Left lung (tissue), 10 donors: ENCODE measurements around the gene GDNF. TPM values are rescaled to one million over a fixed set of nuclear protein-coding genes. Genes with fewer than 3 reads are reported as not detected.
A peak's percentile ranks its signal among the peaks of the same experiment; 100 is the strongest.

Experiments
- ATAC-seq: fragments of 200-7000 bp; cut with Tn5 transposase; one replicate; pipeline ENCODE4 v1.9.1; 2020; ENCODE audit warnings: moderate library complexity
- DNase-seq, 4 donors: peaks; one replicate each; pipeline ENCODE4 v3.0.0-alpha.2; 2013 to 2020
- H3K27ac ChIP-seq, 2 donors: fragments of 200-600 bp; sonication (generic) in 1 of 2; one replicate each; pipeline versions ENCODE4 v1.5.0 to v1.8.0; 2020 to 2021
- H3K27me3 ChIP-seq, 2 donors: fragments of 200-600 bp; sonication (generic) in 1 of 2; one replicate each; pipeline versions ENCODE4 v1.5.0 to v1.8.0; 2020 to 2021
- H3K36me3 ChIP-seq, 2 donors: fragments of 200-600 bp; sonication (generic) in 1 of 2; one replicate each; pipeline versions ENCODE4 v1.5.0 to v1.8.0; 2020 to 2021
- H3K4me1 ChIP-seq, 2 donors: fragments of 200-600 bp; one replicate each; pipeline ENCODE4 v1.8.0; 2021
- H3K4me3 ChIP-seq, 2 donors: fragments of 200-600 bp; sonication (generic) in 1 of 2; one replicate each; pipeline versions ENCODE4 v1.5.0 to v1.8.0; 2020 to 2021; ENCODE audit warnings: mild to moderate bottlenecking in 1 of 2
- H3K9me3 ChIP-seq, 2 donors: fragments of 200-600 bp; sonication (generic) in 1 of 2; one replicate each; pipeline versions ENCODE4 v1.5.0 to v1.8.0; 2020 to 2021
- CTCF ChIP-seq, 2 donors: fragments of 200-600 bp; sonication (generic) in 1 of 2; IDR thresholded peaks; one replicate each; pipeline versions ENCODE4 v1.5.0 to v1.8.0; 2021; ENCODE audit warnings: antibody characterized with exemption in 2 of 2
- intact Hi-C, 2 donors: fragments of 100-400 bp; cut with DNase I; formaldehyde crosslinking; loops; one replicate each; pipeline versions ENCODE4 v1.11.2 to v1.14.2; 2022
- polyA plus RNA-seq, 6 donors: library from polyadenylated mRNA; unstranded; fragments of 120-200 nt; gene quantifications; one replicate each; pipeline ENCODE4 v1.2.1, GENCODE V29; 2013; ENCODE audit not compliant: insufficient read length in 6 of 6
- total RNA-seq, 2 donors: library from RNA; stranded (reverse); fragmentation: NEBNext Ultra II Directional; extraction: Animal tissue kit (Norgen Biotek cat#: 25700); gene quantifications; one replicate each; pipeline ENCODE4 v1.2.1, GENCODE V29; 2021
- donor health status: DM: no; HTN: yes; CAD: no.
- donor health status: DM: no; HTN: no; CAD: no.

Gene GDNF
- total and polyA plus RNA-seq, 8 donors: 0.06 to 0.17 (median 0.07) TPM; not detected in 4

- ATAC-seq: no peak
- H3K27ac ChIP-seq: no peak overlapping the region
- intact Hi-C loops: no loop called here
- H3K4me1 ChIP-seq: no peaks in the 10 kb centered on the region
- no peak for DNase-seq
- H3K4me3 ChIP-seq: no peak overlapping the region
- peaks cover 0 to 17% of the 10 kb centered on the region in 2 donors for H3K9me3 ChIP-seq
- H3K27me3 ChIP-seq: no peaks in the 10 kb centered on the region
- TF ChIP-seq CTCF (IDR thresholded peaks at IDR 0.05): no peak
- no peaks in the 10 kb centered on the region for H3K36me3 ChIP-seq
These were observed 66.0 kb downstream of the GDNF start for GRCh38 chr5:37773809-37774208.

- TF ChIP-seq CTCF (IDR thresholded peaks at IDR 0.05): no peak
- intact Hi-C loops: no loop called here
- no peaks in the 10 kb centered on the region for H3K27me3 ChIP-seq
- H3K27ac ChIP-seq: no peak overlapping the region
- H3K4me3 ChIP-seq: no peak overlapping the region
- ATAC-seq (no peak), DNase-seq (no peak)
- no peaks in the 10 kb centered on the region for H3K4me1 ChIP-seq
- no peaks in the 10 kb centered on the region for H3K36me3 ChIP-seq
- peaks cover 0 to 17% of the 10 kb centered on the region in 2 donors for H3K9me3 ChIP-seq
These were observed 67.6 kb downstream of the GDNF start for GRCh38 chr5:37772255-37772654.

DNA sequence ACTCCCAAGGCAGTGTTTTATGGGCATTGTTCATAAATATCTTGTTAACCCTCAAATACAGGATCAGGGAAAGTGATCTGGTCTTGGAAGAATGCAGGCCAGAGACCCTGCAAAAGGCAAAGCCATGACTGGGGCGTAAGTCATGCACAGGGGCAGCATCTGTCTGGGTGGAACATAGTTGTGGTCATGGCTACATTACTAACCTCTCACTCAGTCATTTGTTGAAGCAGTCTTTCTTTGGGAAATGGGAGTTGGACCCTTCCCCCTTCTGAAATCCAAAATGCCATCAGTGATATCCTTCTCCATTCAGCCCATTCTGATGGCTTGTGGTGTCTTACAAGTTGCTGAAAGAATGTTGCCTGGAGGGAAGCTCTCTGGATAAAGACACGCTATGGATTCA is 68.1 kb downstream of the GDNF start:
- H3K36me3 ChIP-seq: no peaks in the 10 kb centered on the region
- H3K4me3 ChIP-seq: no peak overlapping the region
- no peak for DNase-seq
- ATAC-seq: peak; percentile 35
- H3K9me3 ChIP-seq: peaks cover 0 to 17% of the 10 kb centered on the region in 2 donors
- no peaks in the 10 kb centered on the region for H3K27me3 ChIP-seq
- intact Hi-C loops: no loop called here
- no peak overlapping the region for H3K27ac ChIP-seq
- H3K4me1 ChIP-seq: no peaks in the 10 kb centered on the region
- no peak for TF ChIP-seq CTCF (IDR thresholded peaks at IDR 0.05)

DNA sequence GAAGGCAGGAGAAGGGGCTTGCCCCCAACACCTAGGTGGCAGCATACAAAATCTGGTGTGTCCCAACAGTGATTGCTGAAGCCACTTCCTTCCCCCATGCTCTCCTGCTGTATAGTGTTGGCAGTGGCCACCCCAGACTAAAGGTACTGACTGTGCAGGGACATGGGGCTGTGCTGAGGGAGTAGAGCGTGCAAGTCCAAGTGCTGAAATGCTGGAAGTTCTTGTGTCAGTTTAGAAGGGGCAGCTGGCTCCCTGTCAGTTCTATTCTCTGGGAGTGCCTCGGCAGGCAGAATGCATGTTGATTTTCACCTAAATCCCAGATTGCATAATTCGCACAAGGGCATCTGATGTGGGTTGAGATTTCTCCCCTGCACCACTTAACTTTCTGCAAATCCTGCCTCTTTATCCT is 68.6 kb downstream of the GDNF start:
- DNase-seq (no peak), ATAC-seq (peak; percentile 40)
- Histone ChIP-seq H3K9me3 (peaks cover 0 to 17% of the 10 kb centered on the region in 2 donors), H3K27me3 (no peaks in the 10 kb centered on the region), H3K4me3 (no peak overlapping the region), H3K4me1 (no peaks in the 10 kb centered on the region), H3K36me3 (no peaks in the 10 kb centered on the region), H3K27ac (no peak overlapping the region)
- no peak for TF ChIP-seq CTCF (IDR thresholded peaks at IDR 0.05)
- intact Hi-C loops: no loop called here

- Histone ChIP-seq H3K4me3 (no peak overlapping the region), H3K27ac (no peak overlapping the region), H3K4me1 (no peaks in the 10 kb centered on the region), H3K27me3 (no peaks in the 10 kb centered on the region), H3K9me3 (peaks cover 0 to 17% of the 10 kb centered on the region in 2 donors), H3K36me3 (no peaks in the 10 kb centered on the region)
- intact Hi-C loops: no loop called here
- no peak for ATAC-seq
- no peak for TF ChIP-seq CTCF (IDR thresholded peaks at IDR 0.05)
- DNase-seq: no peak
These were observed 69.1 kb downstream of the GDNF start for GRCh38 chr5:37770786-37771185.
